HG02642 (cell line): ENCODE results near the gene NPHP4.

ENCODE experiments used
- ATAC-seq: cut with Tn5 transposase; IDR thresholded peaks from one replicate; pipeline ENCODE4 v1.9.1; 2021; ENCODE audit warnings: mild to moderate bottlenecking; ENCODE audit not compliant: unreplicated experiment, poor library complexity

The NPHP4 gene

DNA sequence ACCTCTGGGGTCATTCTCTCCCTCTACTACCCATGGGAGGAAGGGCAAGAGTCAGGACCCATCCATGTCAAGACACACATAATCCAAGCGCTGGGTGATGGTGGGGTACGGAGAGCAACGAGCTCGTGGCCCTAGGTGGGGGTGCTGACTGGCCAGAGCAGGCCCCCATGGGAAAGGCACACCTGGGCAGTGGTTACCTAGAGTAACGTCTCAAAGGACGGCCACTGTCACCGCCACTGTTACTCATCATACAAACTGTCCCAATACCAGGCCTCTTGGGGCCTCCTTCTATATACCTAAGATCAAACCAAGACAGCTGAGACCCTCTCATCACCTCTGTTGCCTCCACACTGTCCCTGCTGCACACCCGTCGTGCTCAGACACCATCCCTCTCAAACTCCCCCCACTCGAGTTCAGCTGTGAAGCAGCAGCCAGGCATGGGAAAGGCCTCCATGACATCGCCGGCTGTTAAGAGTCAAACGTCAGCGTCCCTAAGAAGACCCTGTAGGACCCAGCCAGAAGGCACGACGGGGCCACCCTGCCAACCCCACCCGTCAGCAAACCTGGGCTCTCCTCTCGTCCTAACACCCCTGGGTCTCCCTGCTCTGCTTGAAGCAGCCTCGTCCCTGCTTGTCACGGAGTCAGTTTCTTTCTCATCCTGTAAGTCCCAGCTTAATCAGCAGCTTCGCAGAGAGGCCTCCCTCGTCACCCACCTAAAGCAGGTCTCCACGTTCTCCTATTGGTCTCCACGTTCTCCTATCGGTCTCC lies 15.3 kb downstream of the NPHP4 start:
- no peak for ATAC-seq

DNA sequence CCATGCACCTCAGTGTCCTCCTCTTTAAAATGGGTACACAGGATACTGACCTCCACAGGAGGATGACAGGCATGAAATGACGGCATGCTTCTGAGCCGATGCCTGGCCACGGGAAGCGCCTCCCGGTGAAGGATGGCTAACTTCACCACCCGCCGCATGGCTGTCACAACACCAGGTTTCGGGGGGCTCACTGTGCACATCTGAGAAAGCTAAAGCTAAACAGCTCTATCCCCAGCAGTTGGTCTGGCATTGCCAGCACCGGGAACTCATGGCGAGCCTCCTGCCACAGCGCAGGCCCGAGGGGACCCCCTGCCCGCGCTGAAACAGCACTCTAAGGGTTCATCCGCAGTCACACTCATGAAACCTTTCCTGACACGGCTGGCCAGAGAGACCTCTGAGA lies 16.0 kb downstream of the NPHP4 start:
- no peak for ATAC-seq

DNA sequence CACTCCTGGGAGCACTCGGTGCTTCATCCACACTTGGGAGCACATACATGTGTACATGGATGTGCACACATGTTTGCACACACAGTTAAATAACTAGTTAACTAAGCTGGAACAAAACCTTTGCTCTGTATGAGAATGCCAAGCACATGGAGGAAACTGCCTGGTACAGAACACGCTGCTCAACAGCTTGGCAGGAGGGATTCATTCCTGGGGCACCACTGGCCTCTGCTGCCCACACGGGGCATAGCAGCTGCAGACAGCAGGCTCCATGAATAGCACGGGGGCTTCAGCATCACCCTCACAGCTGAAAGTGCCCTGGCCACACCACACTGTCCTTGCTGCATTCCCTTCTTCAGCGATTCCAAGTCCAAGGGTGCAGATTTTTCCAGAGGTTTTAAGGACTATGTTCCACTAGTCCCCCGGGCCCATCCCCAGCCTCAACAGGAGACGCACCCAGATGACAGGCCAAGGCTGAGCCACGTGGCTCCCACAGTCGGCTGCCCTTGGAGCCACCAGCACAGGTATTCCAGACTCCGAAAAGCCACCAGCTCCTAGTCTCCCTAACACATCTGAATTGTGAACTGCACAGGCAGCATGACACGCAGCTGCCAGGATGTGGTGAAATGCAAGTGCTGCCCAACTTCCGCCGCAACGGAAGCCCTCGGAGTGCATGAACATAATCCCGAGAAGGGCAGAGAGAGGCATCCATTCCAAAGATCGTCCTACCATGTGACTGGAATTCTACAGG lies 16.9 kb downstream of the NPHP4 start:
- no peak for ATAC-seq

GRCh38 chr1:5974631-5975030 lies 17.6 kb downstream of the NPHP4 start:
- ATAC-seq, result no peak

GRCh38 chr1:5973771-5974170 lies 18.5 kb downstream of the NPHP4 start:
- no peak for ATAC-seq

GRCh38 chr1:5972198-5972520 lies 20.1 kb downstream of the NPHP4 start:
- no peak for ATAC-seq

- no peak for ATAC-seq
These were observed 20.6 kb downstream of the NPHP4 start for GRCh38 chr1:5971471-5972197.

DNA sequence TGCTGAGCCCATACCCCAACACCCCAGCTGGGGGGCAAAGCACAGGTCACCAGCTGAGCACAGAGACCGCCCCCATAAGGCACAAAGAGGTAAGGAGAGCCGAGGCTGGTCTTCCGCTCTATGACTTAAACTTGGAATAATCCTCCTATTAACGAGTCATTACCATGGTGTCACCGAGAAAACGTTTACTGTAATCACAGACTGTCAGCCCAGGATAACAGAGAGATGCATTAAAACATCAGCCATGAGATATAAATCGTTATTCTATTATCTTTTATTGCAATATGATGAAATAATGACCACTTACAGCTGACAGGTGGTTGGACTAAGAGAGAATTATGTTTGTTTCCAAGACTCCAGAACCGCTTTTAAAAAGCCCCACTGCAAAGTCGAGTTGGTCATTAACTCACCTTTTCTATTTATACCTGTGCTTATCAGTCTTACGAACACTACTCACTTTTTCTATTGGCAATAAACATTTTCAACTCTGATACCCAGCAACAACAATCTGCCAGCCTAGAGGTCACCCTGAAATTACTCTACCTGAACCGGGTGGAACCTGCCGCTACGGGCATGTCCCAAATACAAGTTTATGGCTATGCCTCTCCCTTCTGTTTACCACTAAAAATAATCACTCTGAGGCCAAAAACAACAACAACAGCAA lies 21.5 kb downstream of the NPHP4 start:
- ATAC-seq, result no peak

DNA sequence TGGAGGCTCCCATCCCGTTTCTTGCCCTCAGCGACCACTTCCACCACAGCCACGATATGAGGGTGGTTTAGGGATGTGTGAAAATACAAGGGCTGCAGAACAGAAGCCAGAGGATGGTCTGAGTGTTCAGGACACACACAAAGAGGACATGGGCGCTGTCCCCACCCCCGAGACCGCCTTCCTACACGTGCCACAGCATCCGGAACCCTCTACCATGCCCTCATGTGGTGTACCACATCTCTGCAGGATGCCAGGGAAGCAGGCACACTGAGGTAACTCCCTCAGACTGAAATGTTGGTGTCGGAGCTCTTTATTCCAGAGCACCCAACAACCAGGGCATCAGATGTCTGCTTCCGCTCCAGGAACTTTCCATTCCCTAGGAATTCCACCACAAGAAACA lies 23.1 kb downstream of the NPHP4 start:
- ATAC-seq, result no peak

GRCh38 chr1:5968161-5968736 lies 24.0 kb downstream of the NPHP4 start:
- no peak for ATAC-seq

DNA sequence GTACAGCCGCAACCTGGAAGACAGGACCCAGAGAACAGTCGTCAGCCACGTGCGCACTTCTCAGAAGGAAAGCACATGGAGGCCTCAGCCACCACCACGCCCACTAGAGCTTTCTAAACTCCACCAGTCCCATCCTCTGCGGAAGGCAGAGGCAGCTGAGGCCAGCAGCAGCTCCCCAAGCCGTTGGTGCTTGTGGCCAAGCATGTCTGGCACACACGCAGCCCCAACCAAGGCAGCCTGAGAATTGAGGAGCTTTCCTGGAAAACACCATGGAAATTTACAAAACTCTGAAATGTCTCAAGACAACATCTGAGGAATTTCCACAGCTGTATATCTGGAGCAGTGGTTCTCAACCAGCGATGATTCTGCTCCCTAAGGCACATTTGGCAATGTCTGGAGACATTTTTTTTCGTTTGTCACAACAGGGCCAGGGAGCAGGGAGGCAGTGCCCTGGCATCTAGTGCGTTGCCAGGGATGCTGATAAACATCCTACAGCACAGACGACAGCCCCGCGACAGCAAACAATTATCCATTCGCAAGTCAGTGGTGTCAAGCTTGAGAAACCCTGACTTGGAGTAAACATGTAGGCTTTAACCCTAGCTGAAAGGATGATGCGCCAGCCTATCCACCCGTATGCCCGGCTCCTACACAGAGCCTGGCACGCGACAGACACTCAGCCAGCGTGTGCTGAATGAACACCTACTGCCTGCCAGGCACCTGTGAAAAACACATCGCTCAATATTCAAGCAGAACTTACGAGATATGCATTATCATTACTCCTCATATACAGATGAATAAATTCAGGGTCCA lies 24.7 kb downstream of the NPHP4 start:
- ATAC-seq, result no peak

GRCh38 chr1:5966543-5967205 lies 25.6 kb downstream of the NPHP4 start:
- no peak for ATAC-seq

DNA sequence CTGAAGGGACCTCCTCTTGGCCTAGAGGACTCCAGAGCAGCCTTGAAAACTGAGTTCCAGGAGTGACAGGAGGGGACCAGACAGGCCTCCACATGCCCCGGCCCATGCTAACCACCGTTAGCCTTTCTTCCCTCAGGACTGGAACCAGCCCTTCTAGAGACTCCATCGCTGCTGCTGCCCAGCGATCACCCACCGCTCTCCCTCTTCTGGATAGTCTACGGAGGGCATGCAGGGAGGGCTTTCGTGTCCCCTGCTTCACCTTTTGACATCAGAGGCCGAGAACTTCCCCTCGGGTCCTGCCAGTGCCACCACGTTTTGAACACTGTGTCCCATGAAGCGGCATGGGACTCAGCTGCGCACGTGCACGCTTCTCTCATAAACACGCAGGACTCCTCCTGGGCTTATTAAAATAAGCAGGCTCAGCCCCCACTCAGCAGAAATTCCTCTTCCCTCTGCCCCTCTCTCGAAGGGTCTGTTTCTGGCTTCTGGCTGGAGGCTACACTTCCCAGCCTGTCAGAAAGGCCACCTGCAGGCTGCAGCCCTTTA lies 26.6 kb downstream of the NPHP4 start:
- ATAC-seq, result no peak

DNA sequence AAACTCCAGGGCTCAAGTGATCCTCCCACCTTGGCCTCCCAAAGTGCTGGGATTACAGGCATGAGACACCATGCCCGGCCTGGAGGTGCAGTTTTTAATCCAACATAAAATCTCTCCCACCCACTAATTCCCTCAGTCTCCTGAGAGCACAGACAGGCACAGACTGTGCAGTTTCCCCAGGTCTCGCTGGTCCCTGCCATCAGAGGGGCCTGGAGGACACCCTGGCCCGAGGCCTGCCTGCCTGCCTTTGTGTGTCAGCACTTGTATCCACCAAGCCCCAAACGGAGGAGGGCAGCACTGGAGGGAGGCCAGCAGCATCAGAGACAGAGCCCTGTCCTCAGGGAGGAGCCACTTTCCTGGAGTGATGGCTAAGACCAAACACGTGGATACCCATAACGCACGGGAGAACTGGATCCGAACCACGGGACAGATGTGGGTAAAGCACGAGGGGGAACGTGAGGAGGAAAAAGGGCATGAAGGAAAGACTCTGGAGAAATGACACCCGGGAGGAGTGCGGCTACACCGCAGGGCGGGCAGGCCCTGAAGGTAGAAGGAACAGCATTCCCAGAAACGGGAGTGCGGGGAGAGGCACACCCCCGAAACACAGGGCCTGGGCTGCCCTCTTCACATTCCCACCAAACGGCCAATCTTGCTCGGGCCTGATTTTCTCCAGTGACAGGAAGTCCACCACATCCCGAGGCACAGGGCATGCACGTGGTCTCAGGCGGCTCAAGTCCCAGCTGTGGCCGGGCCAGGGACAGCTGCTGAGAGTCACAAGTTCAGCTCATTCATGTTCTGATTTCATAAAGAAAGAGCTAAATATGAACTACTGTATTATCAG lies 29.7 kb downstream of the NPHP4 start:
- no peak for ATAC-seq

- ATAC-seq, result no peak
These were observed 30.6 kb downstream of the NPHP4 start for GRCh38 chr1:5961601-5962000.

DNA sequence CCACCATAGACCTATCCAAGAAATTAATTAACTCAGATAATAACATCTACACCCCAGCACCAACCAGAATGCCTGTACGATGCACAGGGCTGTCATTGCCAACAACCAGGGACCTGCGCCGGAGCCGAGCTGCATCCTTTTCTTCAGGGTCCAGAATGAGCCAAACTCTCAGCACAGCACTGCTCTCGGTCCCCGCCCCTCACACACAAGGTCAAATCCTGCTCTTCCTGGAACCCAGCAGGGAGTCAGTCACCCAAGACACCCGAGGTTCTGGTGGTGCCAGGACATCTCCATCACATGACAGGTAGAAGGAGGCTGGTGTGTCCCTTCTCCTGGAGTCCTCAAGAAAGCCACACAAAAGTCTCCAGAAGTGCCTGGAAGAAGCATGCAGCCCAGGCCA lies 31.9 kb downstream of the NPHP4 start:
- no peak for ATAC-seq

- ATAC-seq, result no peak
These were observed 32.5 kb downstream of the NPHP4 start for GRCh38 chr1:5959667-5960230.

DNA sequence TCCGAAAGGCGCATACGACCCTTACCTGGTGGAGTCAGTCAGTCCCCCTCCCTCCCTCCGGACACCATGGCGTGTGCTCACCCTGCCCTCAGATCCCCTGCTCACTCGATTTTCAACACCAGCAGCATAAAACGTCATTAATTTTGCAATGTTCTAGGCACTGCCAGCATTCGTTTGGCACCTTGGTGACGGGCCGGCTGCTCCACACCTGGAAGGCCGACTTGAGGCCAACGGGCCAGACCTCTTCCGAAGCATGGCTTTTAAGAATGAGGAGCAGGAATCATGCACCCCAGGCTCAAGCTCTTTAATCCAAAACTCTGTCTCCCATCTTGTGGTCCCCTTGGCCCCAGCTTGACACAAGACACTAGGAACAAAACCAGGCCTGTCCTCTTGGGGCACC lies 33.1 kb downstream of the NPHP4 start:
- no peak for ATAC-seq
